HFF-Myc (cell line): ENCODE measurements around the gene SRPK3.
A peak's percentile ranks its signal among the peaks of the same experiment; 100 is the strongest.
"Not testable (repeated sequence)": the region's sequence is repeated elsewhere in the genome, so short reads cannot be mapped to it uniquely, and the experiment has no call there.

ENCODE experiments used
- DNase-seq: peaks from one replicate; pipeline ENCODE4 v3.0.0-alpha.2; 2011; ENCODE audit warnings: low read depth; ENCODE audit errors: extremely low read depth
- H3K4me3 ChIP-seq: replicated peaks from 2 replicates; pipeline ENCODE4 v1.5.1; 2011; ENCODE audit warnings: low read depth, mild to moderate bottlenecking, control low read depth, low read length
- CTCF ChIP-seq: IDR thresholded peaks from 2 replicates; pipeline ENCODE4 v1.5.1; 2012; ENCODE audit warnings: mild to moderate bottlenecking, low read depth, low read length, control low read depth; ENCODE audit errors: missing control alignments

The SRPK3 gene

GRCh38 chrX:153814591-153815315 is 33.9 kb downstream of the SRPK3 start:
- DNase-seq, result no peak
- no peak for TF ChIP-seq CTCF

GRCh38 chrX:153816831-153817690 is 36.2 kb downstream of the SRPK3 start:
- TF ChIP-seq CTCF, result no peak
- no peak for DNase-seq

More at GRCh38 chrX:153814591-153815315, 33.9 kb downstream of the SRPK3 start:
- H3K4me3 ChIP-seq, result no peak overlapping the region

GRCh38 chrX:153818064-153818463 is 37.2 kb downstream of the SRPK3 start:
- not testable (repeated sequence) for H3K4me3 ChIP-seq, DNase-seq

More at GRCh38 chrX:153816831-153817690, 36.2 kb downstream of the SRPK3 start:
- no peak overlapping the region for H3K4me3 ChIP-seq

- TF ChIP-seq CTCF, result no peak
- peak overlapping the region; percentile 25 for H3K4me3 ChIP-seq
- no peak for DNase-seq
These were observed 37.9 kb downstream of the SRPK3 start for GRCh38 chrX:153818571-153819383.

- no peak for DNase-seq
- peak overlapping the region; percentile 25 for H3K4me3 ChIP-seq
- TF ChIP-seq CTCF, result no peak
These were observed 38.7 kb downstream of the SRPK3 start for GRCh38 chrX:153819384-153820040.

- DNase-seq, result no peak
- H3K4me3 ChIP-seq, result no peak overlapping the region
- TF ChIP-seq CTCF, result no peak
These were observed 39.8 kb downstream of the SRPK3 start for GRCh38 chrX:153820601-153821000.
